Keratinocyte (primary cell): ENCODE data around the gene KASH5. TPM values are rescaled to one million over a fixed set of nuclear protein-coding genes. Genes with fewer than 3 reads are reported as not detected.

Source experiments
- DNase-seq: peaks from one replicate; pipeline ENCODE4 v3.0.0-alpha.2; 2011; ENCODE audit warnings: low read depth, missing footprints, low spot score
- FAIRE-seq: peaks from 2 replicates; lab custom pipeline; 2011; peaks lifted over from hg19 to GRCh38; lab: Jason Lieb, UNC
- H2AFZ ChIP-seq: 2 replicates; pipeline ENCODE4 v1.6.0; 2012; ENCODE audit warnings: low read length, control low read depth, inconsistent platforms; ENCODE audit not compliant: control insufficient read depth
- H3K27ac ChIP-seq: 2 replicates; pipeline ENCODE4 v1.5.1; 2011; ENCODE audit warnings: low read length; ENCODE audit not compliant: control insufficient read depth, insufficient read depth
- H3K27me3 ChIP-seq: 3 replicates; pipeline ENCODE4 v1.6.0; 2011; ENCODE audit warnings: low read length; ENCODE audit not compliant: control insufficient read depth, insufficient read depth; ENCODE audit errors: extremely low read depth
- H3K36me3 ChIP-seq, 2 experiments: 2 replicates in 1 of 2; 3 replicates in 1 of 2; pipeline ENCODE4 v1.5.1; 2011; ENCODE audit warnings: low read length in 2 of 2, mild to moderate bottlenecking in 1 of 2; ENCODE audit not compliant: control insufficient read depth in 2 of 2, insufficient read depth in 2 of 2; ENCODE audit errors: extremely low read depth in 1 of 2
- H3K4me1 ChIP-seq: 3 replicates; pipeline ENCODE4 v1.5.1; 2011; ENCODE audit warnings: low read length; ENCODE audit not compliant: control insufficient read depth, insufficient read depth; ENCODE audit errors: extremely low read depth
- H3K4me2 ChIP-seq: 3 replicates; pipeline ENCODE4 v1.6.0; 2011; ENCODE audit warnings: low read depth, low read length; ENCODE audit not compliant: control insufficient read depth, insufficient read depth; ENCODE audit errors: extremely low read depth
- H3K4me3 ChIP-seq, 3 experiments: fragments of 200-600 bp in 1 of 3; sonication (generic) in 1 of 3; 2 replicates in 2 of 3; 3 replicates in 1 of 3; pipeline ENCODE4 v1.5.1; 2011 to 2016; ENCODE audit warnings: low read length in 3 of 3, mild to moderate bottlenecking in 3 of 3, control low read depth in 2 of 3, inconsistent platforms in 1 of 3, low read depth in 1 of 3, mixed read lengths in 1 of 3, mixed run types in 1 of 3, moderate library complexity in 1 of 3; ENCODE audit not compliant: control insufficient read depth in 2 of 3, insufficient read depth in 2 of 3; ENCODE audit errors: extremely low read depth in 1 of 3
- H3K79me2 ChIP-seq: 2 replicates; pipeline ENCODE4 v1.6.0; 2012; ENCODE audit warnings: low read length; ENCODE audit not compliant: control insufficient read depth, insufficient read depth
- H3K9ac ChIP-seq: 3 replicates; pipeline ENCODE4 v1.6.0; 2011; ENCODE audit warnings: low read length; ENCODE audit not compliant: control insufficient read depth, insufficient read depth; ENCODE audit errors: extremely low read depth
- H3K9me1 ChIP-seq: 3 replicates; pipeline ENCODE4 v1.6.0; 2011; ENCODE audit warnings: low read length; ENCODE audit not compliant: control insufficient read depth, insufficient read depth; ENCODE audit errors: extremely low read depth
- H3K9me3 ChIP-seq: 2 replicates; pipeline ENCODE4 v1.5.1; 2012; ENCODE audit warnings: low read depth, low read length; ENCODE audit not compliant: control insufficient read depth
- H4K20me1 ChIP-seq: 3 replicates; pipeline ENCODE4 v1.6.0; 2011; ENCODE audit warnings: low read length; ENCODE audit not compliant: control insufficient read depth, insufficient read depth; ENCODE audit errors: extremely low read depth
- EZH2 ChIP-seq: IDR thresholded peaks from one replicate; pipeline ENCODE4 v1.6.1; 2012; ENCODE audit warnings: inconsistent platforms, mild to moderate bottlenecking, low read length, moderate library complexity
- dilution Hi-C: fragments of 300-500 bp; cut with MboI; formaldehyde crosslinking; loops from one replicate; pipeline ENCODE4 v1.7.0; 2020; ENCODE audit warnings: low sequenced_read_pairs; ENCODE audit not compliant: extremely low pct_ligation_motif_present
- polyA plus RNA-seq, 5 experiments: library from polyadenylated mRNA; depleted of rRNA in 3 of 5; stranded (reverse) in 3 of 5; stranded (forward) in 1 of 5; unstranded in 1 of 5; fragments of >200 nt; gene quantifications; 1 replicate in 1 of 5; 2 replicates in 3 of 5; 3 replicates in 1 of 5; pipeline versions ENCODE4 v1.2.1 to v1.2.3, GENCODE V29; 2011 to 2012; ENCODE audit warnings: missing spikeins in 2 of 5, low read depth in 1 of 5, low replicate concordance in 1 of 5
- TF ChIP-seq, protein P1 (sequence below), 3 experiments: IDR thresholded peaks in 1 of 3; conservative IDR thresholded peaks in 1 of 3; optimal IDR thresholded peaks in 1 of 3; 2 replicates in 2 of 3; 3 replicates in 1 of 3; pipeline versions ENCODE3 to v1.5.1; 2011; ENCODE audit warnings: low read length in 3 of 3, mild to moderate bottlenecking in 3 of 3, moderate library complexity in 2 of 3, control low read depth in 1 of 3, inconsistent platforms in 1 of 3; ENCODE audit not compliant: insufficient read depth in 2 of 3; ENCODE audit errors: extremely low read depth in 1 of 3

The KASH5 gene
- polyA plus RNA-seq, 1 donor (not counting 4 experiments of a cell fraction or from before 2014, with no cell fraction given): not detected

DNA sequence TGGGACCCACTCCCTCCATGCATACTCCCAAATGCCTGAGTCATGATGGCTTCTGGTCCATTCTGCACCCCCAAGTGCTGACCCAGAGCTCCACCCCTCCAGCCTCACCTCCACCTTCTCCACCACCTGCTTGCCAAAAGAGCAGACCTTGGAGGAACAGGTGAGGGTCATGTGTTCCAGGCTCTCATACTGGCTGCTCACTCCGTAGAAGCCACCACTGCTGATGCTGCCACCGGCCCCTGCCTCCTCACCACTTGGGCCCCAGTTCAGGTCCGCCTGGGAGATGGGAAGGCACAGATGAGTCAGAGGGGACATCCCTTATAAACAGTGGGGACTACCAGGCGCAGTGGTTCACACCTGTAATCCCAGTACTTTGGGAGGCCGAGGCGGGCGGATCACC, 44.9 kb upstream of the KASH5 start:
- no peak for DNase-seq
- Histone ChIP-seq H3K27ac (no peak overlapping the region), H3K4me2 (no peak overlapping the region), H2AFZ (no peak overlapping the region), H3K27me3 (peaks cover 6% of the 10 kb centered on the region), H3K9me1 (no peaks in the 10 kb centered on the region), H4K20me1 (no peaks in the 10 kb centered on the region), H3K36me3 (peaks cover 6 to 12% of the 10 kb centered on the region in 2 experiments), H3K79me2 (no peaks in the 10 kb centered on the region), H3K9ac (no peak overlapping the region), H3K4me1 (peaks cover 3% of the 10 kb centered on the region), H3K4me3 (no peak overlapping the region), H3K9me3 (no peaks in the 10 kb centered on the region)
- no peak for TF ChIP-seq EZH2
- TF ChIP-seq, protein P1, sequence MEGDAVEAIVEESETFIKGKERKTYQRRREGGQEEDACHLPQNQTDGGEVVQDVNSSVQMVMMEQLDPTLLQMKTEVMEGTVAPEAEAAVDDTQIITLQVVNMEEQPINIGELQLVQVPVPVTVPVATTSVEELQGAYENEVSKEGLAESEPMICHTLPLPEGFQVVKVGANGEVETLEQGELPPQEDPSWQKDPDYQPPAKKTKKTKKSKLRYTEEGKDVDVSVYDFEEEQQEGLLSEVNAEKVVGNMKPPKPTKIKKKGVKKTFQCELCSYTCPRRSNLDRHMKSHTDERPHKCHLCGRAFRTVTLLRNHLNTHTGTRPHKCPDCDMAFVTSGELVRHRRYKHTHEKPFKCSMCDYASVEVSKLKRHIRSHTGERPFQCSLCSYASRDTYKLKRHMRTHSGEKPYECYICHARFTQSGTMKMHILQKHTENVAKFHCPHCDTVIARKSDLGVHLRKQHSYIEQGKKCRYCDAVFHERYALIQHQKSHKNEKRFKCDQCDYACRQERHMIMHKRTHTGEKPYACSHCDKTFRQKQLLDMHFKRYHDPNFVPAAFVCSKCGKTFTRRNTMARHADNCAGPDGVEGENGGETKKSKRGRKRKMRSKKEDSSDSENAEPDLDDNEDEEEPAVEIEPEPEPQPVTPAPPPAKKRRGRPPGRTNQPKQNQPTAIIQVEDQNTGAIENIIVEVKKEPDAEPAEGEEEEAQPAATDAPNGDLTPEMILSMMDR (optimal IDR thresholded peaks at IDR 0.05 in 1 of 3, IDR thresholded peaks at IDR 0.05 in 1 of 3, conservative IDR thresholded peaks at IDR 0.05 in 1 of 3; ENCODE audit: extremely low read depth in 1 of 3, insufficient read depth in 2 of 3, low read length in 3 of 3): no peak
- dilution Hi-C loops: no loop called here
- FAIRE-seq: no peak

DNA sequence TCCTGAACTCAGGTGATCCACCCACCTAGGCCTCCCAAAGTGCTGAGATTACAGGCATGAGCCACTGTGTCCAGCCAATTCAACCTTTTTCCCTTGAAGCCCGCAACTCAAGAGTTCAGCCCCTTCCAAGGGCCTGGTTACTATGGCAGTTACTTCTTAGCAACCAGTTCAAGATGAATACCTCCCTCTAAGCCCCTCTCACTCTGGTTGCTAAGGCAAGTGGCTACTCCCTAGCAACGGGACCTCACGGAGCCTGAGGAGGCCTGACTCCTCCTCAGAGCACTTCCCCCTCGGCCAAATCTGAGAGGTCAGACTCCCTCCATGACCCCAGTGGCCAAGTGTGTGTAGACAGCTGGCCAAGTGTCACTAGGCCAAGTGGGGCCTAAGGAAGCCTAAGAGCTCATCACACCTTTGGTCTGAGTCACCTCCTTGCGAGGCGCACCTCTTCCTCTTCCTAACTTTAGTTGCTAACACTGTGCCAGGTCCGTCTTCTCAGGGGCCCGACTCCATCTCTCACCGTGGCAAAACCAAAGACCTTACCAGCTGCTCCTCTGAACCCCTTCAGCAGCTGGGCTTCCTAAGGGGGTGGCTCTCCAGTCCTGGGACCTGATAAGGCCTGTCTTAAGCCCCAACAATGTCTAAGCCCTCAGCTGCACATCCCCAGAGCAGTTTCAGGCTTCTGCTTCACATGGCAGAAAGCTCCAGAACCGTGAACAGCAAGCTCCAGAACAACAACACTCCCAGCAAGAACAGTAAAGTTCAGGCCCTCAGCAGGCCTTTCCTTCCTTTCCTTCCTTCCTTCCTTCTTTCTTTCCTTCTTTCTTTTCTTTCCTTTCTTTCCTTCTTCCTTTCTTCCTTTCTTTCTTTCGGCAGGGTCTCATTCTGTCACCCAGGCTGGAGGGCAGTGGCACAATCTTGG, 43.3 kb upstream of the KASH5 start:
- H3K27me3 ChIP-seq: no peaks in the 10 kb centered on the region
- no peaks in the 10 kb centered on the region for H3K79me2 ChIP-seq
- no peaks in the 10 kb centered on the region for H3K4me1 ChIP-seq
- no peak overlapping the region for H2AFZ ChIP-seq
- TF ChIP-seq, protein P1 (optimal IDR thresholded peaks at IDR 0.05 in 1 of 3, IDR thresholded peaks at IDR 0.05 in 1 of 3, conservative IDR thresholded peaks at IDR 0.05 in 1 of 3; ENCODE audit: extremely low read depth in 1 of 3, insufficient read depth in 2 of 3, low read length in 3 of 3): no peak
- no peak for TF ChIP-seq EZH2
- dilution Hi-C loops: no loop called here
- H3K27ac ChIP-seq: no peak overlapping the region
- no peak for FAIRE-seq
- DNase-seq: no peak
- H3K9ac ChIP-seq: no peak overlapping the region
- H4K20me1 ChIP-seq: no peaks in the 10 kb centered on the region
- H3K9me1 ChIP-seq: no peaks in the 10 kb centered on the region
- no peak overlapping the region for H3K4me2 ChIP-seq
- H3K36me3 ChIP-seq: peaks cover 6 to 12% of the 10 kb centered on the region in 2 experiments
- H3K9me3 ChIP-seq: no peaks in the 10 kb centered on the region
- no peak overlapping the region for H3K4me3 ChIP-seq
